ENCODE data around the gene PHF19. TPM values are rescaled to one million over a fixed set of nuclear protein-coding genes. Genes with fewer than 3 reads are reported as not detected.

PHF19 gene
- total and polyA plus RNA-seq, 10 donors = 12.6 to 53.0 (median 36.7) TPM

GRCh38 chr9:120909904-120910303 is 32.9 kb upstream of the PHF19 start:
- intact Hi-C loops (cut with DNase I; ENCODE audit: low total_unique reads) = no loop called here
- TF ChIP-seq, protein P1, sequence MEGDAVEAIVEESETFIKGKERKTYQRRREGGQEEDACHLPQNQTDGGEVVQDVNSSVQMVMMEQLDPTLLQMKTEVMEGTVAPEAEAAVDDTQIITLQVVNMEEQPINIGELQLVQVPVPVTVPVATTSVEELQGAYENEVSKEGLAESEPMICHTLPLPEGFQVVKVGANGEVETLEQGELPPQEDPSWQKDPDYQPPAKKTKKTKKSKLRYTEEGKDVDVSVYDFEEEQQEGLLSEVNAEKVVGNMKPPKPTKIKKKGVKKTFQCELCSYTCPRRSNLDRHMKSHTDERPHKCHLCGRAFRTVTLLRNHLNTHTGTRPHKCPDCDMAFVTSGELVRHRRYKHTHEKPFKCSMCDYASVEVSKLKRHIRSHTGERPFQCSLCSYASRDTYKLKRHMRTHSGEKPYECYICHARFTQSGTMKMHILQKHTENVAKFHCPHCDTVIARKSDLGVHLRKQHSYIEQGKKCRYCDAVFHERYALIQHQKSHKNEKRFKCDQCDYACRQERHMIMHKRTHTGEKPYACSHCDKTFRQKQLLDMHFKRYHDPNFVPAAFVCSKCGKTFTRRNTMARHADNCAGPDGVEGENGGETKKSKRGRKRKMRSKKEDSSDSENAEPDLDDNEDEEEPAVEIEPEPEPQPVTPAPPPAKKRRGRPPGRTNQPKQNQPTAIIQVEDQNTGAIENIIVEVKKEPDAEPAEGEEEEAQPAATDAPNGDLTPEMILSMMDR (IDR thresholded peaks at IDR 0.05 in 8 of 11, conservative IDR thresholded peaks at IDR 0.05 in 3 of 11) = no peak
- TF ChIP-seq POLR2AphosphoS5 (IDR thresholded peaks at IDR 0.05) (peak in 1 of 3 donors; percentile 26), POLR2A (IDR thresholded peaks at IDR 0.05) (no peak)
- Histone ChIP-seq H3K27me3 (replicated peaks in 1 of 7) (no peaks in the 10 kb centered on the region), H3K4me1 (peaks cover 0 to 68% (median 21%) of the 10 kb centered on the region in 6 donors), H3K4me3 (no peak overlapping the region), H3K9me3 (no peaks in the 10 kb centered on the region), H3K27ac (peak overlapping the region in 6 of 8 donors; percentile 34 to 81 (median 60)), H3K36me3 (peaks cover 0 to 85% (median 37%) of the 10 kb centered on the region in 6 donors)
- DNase-seq = no peak
- 38 to 47% (median 44%) methylated on average over 5 of the region's 5 CpGs for WGBS, 5 donors

DNA sequence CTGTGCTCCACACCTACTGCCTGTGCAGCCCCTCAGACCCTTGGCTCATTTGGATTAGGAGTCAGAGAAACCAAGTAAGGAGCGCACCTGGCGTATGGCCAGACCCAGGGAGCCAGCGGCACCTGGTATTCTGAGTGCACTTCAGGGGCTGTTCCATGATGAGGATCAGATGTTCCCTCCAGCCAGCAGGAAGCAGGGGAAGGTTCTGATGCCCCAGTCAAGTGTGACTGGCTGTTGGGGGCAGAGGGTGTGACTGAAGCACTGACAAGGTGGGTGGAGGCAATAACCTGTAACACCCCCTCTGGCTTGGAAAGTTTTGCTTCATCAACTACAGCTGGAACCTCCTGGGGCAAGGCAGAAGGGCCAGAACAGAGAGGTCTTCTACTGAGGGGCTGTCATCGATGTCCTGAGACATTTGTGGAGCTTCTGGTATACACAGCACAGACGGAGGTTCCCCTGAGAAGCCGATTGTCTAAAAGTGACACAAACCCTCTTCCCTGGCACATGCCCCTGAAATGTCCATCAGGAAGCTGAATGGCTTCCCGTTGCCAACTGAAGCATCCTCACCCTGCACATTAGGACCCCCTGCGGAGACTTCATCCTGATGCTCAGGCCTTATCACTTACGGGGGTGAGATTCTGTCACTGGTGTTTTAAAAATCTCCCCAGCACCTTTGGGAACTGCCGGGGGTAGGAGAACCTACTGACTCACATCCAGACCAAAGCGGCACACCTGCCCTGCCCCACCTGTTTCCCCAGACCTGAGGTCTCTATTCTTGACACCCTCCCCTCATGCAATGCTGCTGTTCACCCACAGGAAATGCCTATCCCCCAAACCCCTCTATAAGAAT is 28.6 kb upstream of the PHF19 start:
- Histone ChIP-seq H3K4me3 (no peak overlapping the region), H3K36me3 (peaks cover 0 to 65% (median 12%) of the 10 kb centered on the region in 6 donors), H3K9me3 (no peaks in the 10 kb centered on the region), H3K27me3 (replicated peaks in 1 of 7) (no peaks in the 10 kb centered on the region), H3K4me1 (peaks cover 13 to 82% (median 42%) of the 10 kb centered on the region in 6 donors), H3K27ac (peak overlapping the region in 7 of 8 donors; percentile 41 to 84 (median 76))
- 75 to 84% (median 83%) methylated on average over 11 of the region's 11 CpGs for WGBS, 5 donors
- intact Hi-C loops (cut with DNase I; ENCODE audit: low total_unique reads) = no loop called here
- DNase-seq = no peak
- TF ChIP-seq POLR2A (IDR thresholded peaks at IDR 0.05) (no peak), POLR2AphosphoS5 (IDR thresholded peaks at IDR 0.05) (no peak)
- TF ChIP-seq, protein P1 (IDR thresholded peaks at IDR 0.05 in 8 of 11, conservative IDR thresholded peaks at IDR 0.05 in 3 of 11) = no peak

DNA sequence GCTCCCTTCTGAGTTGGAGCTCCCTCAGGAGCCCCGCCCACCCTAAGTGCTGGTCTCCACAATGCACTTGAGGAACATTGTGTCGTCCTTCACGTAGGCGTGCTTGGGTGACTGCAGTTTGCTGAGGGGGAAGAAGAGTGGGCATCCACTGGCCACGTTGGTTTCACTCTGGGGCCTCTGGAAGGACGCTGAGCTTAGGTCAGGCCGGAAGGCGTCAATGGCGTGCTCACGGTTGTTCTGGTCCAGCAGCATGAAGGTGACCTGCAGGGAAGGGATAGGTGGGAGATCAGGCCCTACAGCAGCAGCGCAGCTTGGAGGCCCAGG is 28.0 kb upstream of the PHF19 start:
- no peak for DNase-seq
- no peaks in the 10 kb centered on the region for H3K9me3 ChIP-seq
- H3K4me3 ChIP-seq = no peak overlapping the region
- peaks cover 13 to 78% (median 36%) of the 10 kb centered on the region in 6 donors for H3K4me1 ChIP-seq
- peaks cover 0 to 59% (median 10%) of the 10 kb centered on the region in 6 donors for H3K36me3 ChIP-seq
- WGBS, 5 donors = 91 to 97% (median 93%) methylated on average over 11 of the region's 11 CpGs
- H3K27me3 ChIP-seq (replicated peaks in 1 of 7) = no peaks in the 10 kb centered on the region
- TF ChIP-seq, protein P1 (IDR thresholded peaks at IDR 0.05 in 8 of 11, conservative IDR thresholded peaks at IDR 0.05 in 3 of 11) = no peak
- peak in 1 of 3 donors; percentile 19 for TF ChIP-seq POLR2AphosphoS5 (IDR thresholded peaks at IDR 0.05)
- intact Hi-C loops (cut with DNase I; ENCODE audit: low total_unique reads) = no loop called here
- peak overlapping the region in 7 of 8 donors; percentile 41 to 84 (median 76) for H3K27ac ChIP-seq

Data from spleen (tissue), 11 donors.